Panc1 (cell line): ENCODE measurements around the gene HSPB3. TPM values are rescaled to one million over a fixed set of nuclear protein-coding genes. Genes with fewer than 3 reads are reported as not detected.
"Not testable (repeated sequence)": the region's sequence is repeated elsewhere in the genome, so short reads cannot be mapped to it uniquely, and the experiment has no call there.

Experiments
- ATAC-seq: fragments of 200-7000 bp; cut with Tn5 transposase; 2 replicates; pipeline ENCODE4 v1.9.1; 2020; ENCODE audit warnings: mild to moderate bottlenecking, moderate library complexity
- BruUV-seq: library from RNA; stranded (reverse); fragments of 400-500 nt; replicated peaks from 2 replicates; lab custom pipeline; 2021; lab: Mats Ljungman, UMichigan
- CTCF ChIA-PET: fragments of 300-600 bp; sonication (Branson Sonifier 250); formaldehyde crosslinking; loops from one replicate; lab custom pipeline; 2022; ENCODE audit warnings: antibody characterized with exemption; lab: Charles Lee
- POLR2A ChIA-PET: fragments of 300-600 bp; sonication (Branson Sonifier 250); formaldehyde crosslinking; loops from one replicate; lab custom pipeline; 2022; ENCODE audit warnings: antibody characterized with exemption; lab: Charles Lee
- DNase-seq: peaks from one replicate; pipeline ENCODE4 v3.0.0-alpha.2; 2010; ENCODE audit warnings: low read depth, low spot score
- H3K27ac ChIP-seq: 2 replicates; pipeline ENCODE4 v1.5.1; 2011; ENCODE audit warnings: mild to moderate bottlenecking, low read length, inconsistent platforms
- H3K27me3 ChIP-seq: fragments of 200-500 bp; sonication (Bioruptor generic); 2 replicates; pipeline ENCODE4 v1.6.0; 2014; ENCODE audit warnings: low read length, inconsistent platforms; ENCODE audit not compliant: control insufficient read depth, insufficient read depth
- H3K36me3 ChIP-seq: fragments of 200-500 bp; sonication (Bioruptor generic); 2 replicates; pipeline ENCODE4 v1.5.1; 2014; ENCODE audit warnings: inconsistent platforms, mild to moderate bottlenecking, low read length, moderate library complexity; ENCODE audit not compliant: control insufficient read depth, insufficient read depth
- H3K4me1 ChIP-seq: 2 replicates; pipeline ENCODE4 v1.5.1; 2011; ENCODE audit warnings: inconsistent platforms, mild to moderate bottlenecking, low read length, moderate library complexity; ENCODE audit not compliant: control insufficient read depth, insufficient read depth
- H3K4me3 ChIP-seq, 2 experiments: 2 replicates each; pipeline ENCODE4 v1.5.1; 2011 to 2012; ENCODE audit warnings: low read depth in 2 of 2, low read length in 2 of 2, mild to moderate bottlenecking in 2 of 2, inconsistent platforms in 1 of 2, moderate library complexity in 1 of 2
- H3K9me3 ChIP-seq: fragments of 200-500 bp; sonication (Bioruptor generic); 2 replicates; pipeline ENCODE4 v1.5.1; 2014; ENCODE audit warnings: low read depth, mild to moderate bottlenecking, inconsistent platforms, low read length, moderate library complexity; ENCODE audit not compliant: control insufficient read depth, insufficient read depth
- POLR2AphosphoS5 ChIP-seq: IDR thresholded peaks from 2 replicates; pipeline ENCODE4 v1.6.1; 2012; ENCODE audit warnings: mild to moderate bottlenecking, low read depth, low read length, moderate library complexity
- SIN3A ChIP-seq: IDR thresholded peaks from 2 replicates; pipeline ENCODE4 v1.6.1; 2012; ENCODE audit warnings: low read depth, mild to moderate bottlenecking, low read length, moderate library complexity, borderline replicate concordance; ENCODE audit not compliant: insufficient read depth
- TCF7L2 ChIP-seq: IDR thresholded peaks from 2 replicates; pipeline ENCODE4 v1.6.1; 2011; ENCODE audit warnings: mild to moderate bottlenecking, low read depth, low read length, inconsistent platforms
- in situ Hi-C: cut with HindIII; loops from 2 replicates; pipeline ENCODE4 v1.10.0; 2016; ENCODE audit warnings: low sequenced_read_pairs, low pct_unique_long_range_greater_than_20kb
- intact Hi-C: fragments of 100-400 bp; cut with micrococcal nuclease; formaldehyde crosslinking; loops from one replicate; pipeline ENCODE4 v1.10.0; 2022; ENCODE audit not compliant: unreplicated experiment
- total RNA-seq: library from RNA; stranded (reverse); gene quantifications from one replicate; pipeline ENCODE4 v1.2.1, GENCODE V29; 2021; ENCODE audit not compliant: unreplicated experiment
- TF ChIP-seq, protein P1 (sequence below), 2 experiments: IDR thresholded peaks; 2 replicates each; pipeline ENCODE4 v1.6.1; 2011 to 2012; ENCODE audit warnings: low read depth in 2 of 2, control low read depth in 1 of 2, low read length in 1 of 2, mild to moderate bottlenecking in 1 of 2, moderate library complexity in 1 of 2; ENCODE audit not compliant: insufficient read depth in 1 of 2
- TF ChIP-seq, protein P2 (sequence below): fragments of 450-650 bp; IDR thresholded peaks from 2 replicates; pipeline ENCODE4 v1.5.1; 2017; ENCODE audit warnings: mild to moderate bottlenecking

The HSPB3 gene
- total RNA-seq, 1 experiment from 2014 or later = not detected

DNA sequence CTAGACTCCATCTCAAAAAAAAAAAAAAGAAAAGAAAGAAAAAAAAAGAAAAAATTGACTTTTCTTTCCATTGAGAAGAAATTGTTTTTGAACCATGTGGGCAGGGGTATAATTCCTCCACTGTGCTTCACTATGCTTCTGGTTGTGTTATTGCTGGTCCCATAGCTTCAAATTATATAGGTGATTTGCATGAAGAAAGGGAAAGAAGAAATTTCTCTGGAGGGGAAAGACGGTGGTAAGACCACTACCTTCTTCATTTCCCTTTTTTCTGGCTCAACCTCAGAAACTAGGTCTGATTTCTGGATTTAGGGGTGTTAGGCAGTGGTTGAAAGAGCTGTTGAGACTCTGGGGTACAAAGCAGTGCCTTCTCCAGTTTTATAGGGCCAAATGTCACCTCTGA, 29.3 kb upstream of the HSPB3 start:
- no peaks in the 10 kb centered on the region for H3K9me3 ChIP-seq
- ATAC-seq = no peak
- CTCF ChIA-PET = interaction anchor here (0.6 kb wide), 1 partner anchor 1254 kb away, joined by 5 read pairs; no protein-coding TSS in a partner anchor

DNA sequence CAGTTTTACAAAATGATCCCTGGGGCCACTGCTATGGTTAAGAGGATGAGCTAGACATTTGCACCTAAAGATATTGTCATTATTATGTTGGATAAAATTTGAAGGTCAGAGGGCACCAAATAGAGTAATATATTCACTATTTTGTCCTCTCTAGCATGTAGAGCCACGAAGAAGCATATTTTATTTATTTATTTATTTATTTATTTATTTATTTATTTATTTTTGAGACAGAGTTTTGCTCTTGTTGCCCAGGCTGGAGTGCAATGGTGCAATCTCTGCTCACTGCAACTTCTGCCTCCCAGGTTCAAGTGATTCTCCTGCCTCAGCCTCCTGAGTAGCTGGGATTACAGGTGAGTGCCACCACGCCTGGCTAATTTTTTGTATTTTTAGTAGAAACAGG, 20.8 kb upstream of the HSPB3 start:
- H3K4me3 ChIP-seq, DNase-seq, H3K27me3 ChIP-seq, POLR2A ChIA-PET, H3K27ac ChIP-seq, ATAC-seq, H3K4me1 ChIP-seq, H3K36me3 ChIP-seq, BruUV-seq, intact Hi-C loops, in situ Hi-C loops, CTCF ChIA-PET, H3K9me3 ChIP-seq: not testable (repeated sequence)

More for the DNA sequence above, 29.3 kb upstream of the HSPB3 start:
- H3K4me3 ChIP-seq = no peak overlapping the region
- intact Hi-C loops = no loop called here
- POLR2A ChIA-PET = no interaction called here
- no peaks in the 10 kb centered on the region for H3K4me1 ChIP-seq
- H3K27ac ChIP-seq = no peak overlapping the region
- in situ Hi-C loops = no loop called here
- no peaks in the 10 kb centered on the region; the same call in 1 of the 2 replicates for H3K27me3 ChIP-seq
- no peak for DNase-seq
- TF ChIP-seq SIN3A = no peak
- TF ChIP-seq POLR2AphosphoS5 = no peak
- TF ChIP-seq, protein P1, sequence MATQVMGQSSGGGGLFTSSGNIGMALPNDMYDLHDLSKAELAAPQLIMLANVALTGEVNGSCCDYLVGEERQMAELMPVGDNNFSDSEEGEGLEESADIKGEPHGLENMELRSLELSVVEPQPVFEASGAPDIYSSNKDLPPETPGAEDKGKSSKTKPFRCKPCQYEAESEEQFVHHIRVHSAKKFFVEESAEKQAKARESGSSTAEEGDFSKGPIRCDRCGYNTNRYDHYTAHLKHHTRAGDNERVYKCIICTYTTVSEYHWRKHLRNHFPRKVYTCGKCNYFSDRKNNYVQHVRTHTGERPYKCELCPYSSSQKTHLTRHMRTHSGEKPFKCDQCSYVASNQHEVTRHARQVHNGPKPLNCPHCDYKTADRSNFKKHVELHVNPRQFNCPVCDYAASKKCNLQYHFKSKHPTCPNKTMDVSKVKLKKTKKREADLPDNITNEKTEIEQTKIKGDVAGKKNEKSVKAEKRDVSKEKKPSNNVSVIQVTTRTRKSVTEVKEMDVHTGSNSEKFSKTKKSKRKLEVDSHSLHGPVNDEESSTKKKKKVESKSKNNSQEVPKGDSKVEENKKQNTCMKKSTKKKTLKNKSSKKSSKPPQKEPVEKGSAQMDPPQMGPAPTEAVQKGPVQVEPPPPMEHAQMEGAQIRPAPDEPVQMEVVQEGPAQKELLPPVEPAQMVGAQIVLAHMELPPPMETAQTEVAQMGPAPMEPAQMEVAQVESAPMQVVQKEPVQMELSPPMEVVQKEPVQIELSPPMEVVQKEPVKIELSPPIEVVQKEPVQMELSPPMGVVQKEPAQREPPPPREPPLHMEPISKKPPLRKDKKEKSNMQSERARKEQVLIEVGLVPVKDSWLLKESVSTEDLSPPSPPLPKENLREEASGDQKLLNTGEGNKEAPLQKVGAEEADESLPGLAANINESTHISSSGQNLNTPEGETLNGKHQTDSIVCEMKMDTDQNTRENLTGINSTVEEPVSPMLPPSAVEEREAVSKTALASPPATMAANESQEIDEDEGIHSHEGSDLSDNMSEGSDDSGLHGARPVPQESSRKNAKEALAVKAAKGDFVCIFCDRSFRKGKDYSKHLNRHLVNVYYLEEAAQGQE (IDR thresholded peaks at IDR 0.05; ENCODE audit: insufficient read depth in 1 of 2, low read depth in 2 of 2, low read length in 1 of 2) = no peak
- TF ChIP-seq, protein P2, sequence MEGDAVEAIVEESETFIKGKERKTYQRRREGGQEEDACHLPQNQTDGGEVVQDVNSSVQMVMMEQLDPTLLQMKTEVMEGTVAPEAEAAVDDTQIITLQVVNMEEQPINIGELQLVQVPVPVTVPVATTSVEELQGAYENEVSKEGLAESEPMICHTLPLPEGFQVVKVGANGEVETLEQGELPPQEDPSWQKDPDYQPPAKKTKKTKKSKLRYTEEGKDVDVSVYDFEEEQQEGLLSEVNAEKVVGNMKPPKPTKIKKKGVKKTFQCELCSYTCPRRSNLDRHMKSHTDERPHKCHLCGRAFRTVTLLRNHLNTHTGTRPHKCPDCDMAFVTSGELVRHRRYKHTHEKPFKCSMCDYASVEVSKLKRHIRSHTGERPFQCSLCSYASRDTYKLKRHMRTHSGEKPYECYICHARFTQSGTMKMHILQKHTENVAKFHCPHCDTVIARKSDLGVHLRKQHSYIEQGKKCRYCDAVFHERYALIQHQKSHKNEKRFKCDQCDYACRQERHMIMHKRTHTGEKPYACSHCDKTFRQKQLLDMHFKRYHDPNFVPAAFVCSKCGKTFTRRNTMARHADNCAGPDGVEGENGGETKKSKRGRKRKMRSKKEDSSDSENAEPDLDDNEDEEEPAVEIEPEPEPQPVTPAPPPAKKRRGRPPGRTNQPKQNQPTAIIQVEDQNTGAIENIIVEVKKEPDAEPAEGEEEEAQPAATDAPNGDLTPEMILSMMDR = no peak
- no peak for TF ChIP-seq TCF7L2
- BruUV-seq = no TSS peak
- no peaks in the 10 kb centered on the region; the same call in 1 of the 2 replicates for H3K36me3 ChIP-seq

DNA sequence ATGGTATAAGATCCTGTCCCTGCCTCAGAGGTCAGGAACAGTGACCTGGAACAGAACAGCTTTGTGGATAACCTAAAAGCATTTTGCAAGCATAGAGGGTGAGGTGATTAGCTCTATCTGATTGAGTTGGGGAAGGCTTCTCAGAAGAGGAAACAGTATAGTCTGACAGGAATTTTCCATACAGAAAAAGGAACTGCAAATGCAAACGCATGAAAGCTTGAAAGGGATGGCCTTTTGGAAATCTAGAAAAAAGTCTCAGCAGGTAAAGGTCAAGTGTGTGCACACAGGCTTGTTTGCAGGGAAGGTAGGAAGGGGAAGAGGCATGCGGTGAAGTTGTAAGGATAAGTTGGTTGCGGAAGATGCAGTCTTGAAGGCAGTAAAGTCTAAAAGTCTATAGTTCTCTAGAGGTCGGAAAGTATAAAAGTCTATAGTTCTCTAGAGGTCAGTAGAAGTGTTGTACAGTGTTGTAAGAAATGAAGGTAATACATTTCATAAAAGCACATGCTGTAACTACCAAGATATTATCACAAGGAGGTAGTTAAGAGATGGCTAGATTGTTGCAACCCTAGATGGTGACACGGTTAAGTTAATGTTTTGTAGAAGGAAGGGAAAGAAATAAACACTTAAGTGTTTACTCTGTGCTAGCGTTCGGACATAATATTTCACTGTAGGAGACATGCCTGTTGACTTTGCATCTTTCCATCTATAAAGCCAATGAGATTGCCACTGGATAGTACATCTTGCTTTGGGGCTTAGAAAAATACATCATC, 16.7 kb upstream of the HSPB3 start:
- Histone ChIP-seq H3K9me3 (no peaks in the 10 kb centered on the region), H3K27ac (no peak overlapping the region), H3K4me3 (no peak overlapping the region), H3K4me1 (no peaks in the 10 kb centered on the region), H3K36me3 (no peaks in the 10 kb centered on the region), H3K27me3 (no peaks in the 10 kb centered on the region)
- CTCF ChIA-PET = no interaction called here
- intact Hi-C loops (no loop called here), in situ Hi-C loops (no loop called here)
- ATAC-seq (no peak), DNase-seq (no peak)
- POLR2A ChIA-PET = no interaction called here
- no TSS peak for BruUV-seq
- TF ChIP-seq, protein P1 (IDR thresholded peaks at IDR 0.05; ENCODE audit: insufficient read depth in 1 of 2, low read depth in 2 of 2, low read length in 1 of 2) = no peak
- TF ChIP-seq POLR2AphosphoS5 = no peak
- no peak for TF ChIP-seq TCF7L2
- TF ChIP-seq, protein P2 = no peak
- TF ChIP-seq SIN3A = no peak
